LNCAP (cell line): ENCODE results near the gene MORN3.
A peak's percentile ranks its signal among the peaks of the same experiment; 100 is the strongest.

Source experiments
- TF ChIP-seq, protein P1 (sequence below): fragments of 450-650 bp; IDR thresholded peaks from 2 replicates; pipeline ENCODE4 v1.5.1; 2017; ENCODE audit warnings: mild to moderate bottlenecking

Gene MORN3, protein sequence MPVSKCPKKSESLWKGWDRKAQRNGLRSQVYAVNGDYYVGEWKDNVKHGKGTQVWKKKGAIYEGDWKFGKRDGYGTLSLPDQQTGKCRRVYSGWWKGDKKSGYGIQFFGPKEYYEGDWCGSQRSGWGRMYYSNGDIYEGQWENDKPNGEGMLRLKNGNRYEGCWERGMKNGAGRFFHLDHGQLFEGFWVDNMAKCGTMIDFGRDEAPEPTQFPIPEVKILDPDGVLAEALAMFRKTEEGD

DNA sequence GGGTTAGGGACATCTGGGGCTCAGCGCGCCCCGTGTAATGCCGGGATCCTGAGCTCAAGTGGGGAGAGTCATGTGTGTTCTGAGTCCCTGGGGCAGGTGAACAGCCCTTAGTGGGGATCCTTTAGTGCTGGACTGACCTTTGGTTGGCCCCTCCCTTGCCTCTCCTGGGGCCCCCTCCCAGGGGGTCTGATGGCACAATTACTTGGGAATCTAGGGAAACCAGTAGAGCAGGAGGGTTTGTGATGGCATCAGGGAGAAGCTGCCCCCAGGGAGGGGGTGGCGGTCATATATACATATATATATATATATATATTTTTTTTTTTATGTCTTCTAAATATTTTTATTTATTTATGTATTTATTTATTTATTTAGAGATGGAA, at the start of gene MORN3:
Gene MORN3, minus strand, starts transcription at position 134 of the 380 bp plus-strand sequence. CDS start 171 bp downstream, outside the sequence.
- TF ChIP-seq, protein P1, sequence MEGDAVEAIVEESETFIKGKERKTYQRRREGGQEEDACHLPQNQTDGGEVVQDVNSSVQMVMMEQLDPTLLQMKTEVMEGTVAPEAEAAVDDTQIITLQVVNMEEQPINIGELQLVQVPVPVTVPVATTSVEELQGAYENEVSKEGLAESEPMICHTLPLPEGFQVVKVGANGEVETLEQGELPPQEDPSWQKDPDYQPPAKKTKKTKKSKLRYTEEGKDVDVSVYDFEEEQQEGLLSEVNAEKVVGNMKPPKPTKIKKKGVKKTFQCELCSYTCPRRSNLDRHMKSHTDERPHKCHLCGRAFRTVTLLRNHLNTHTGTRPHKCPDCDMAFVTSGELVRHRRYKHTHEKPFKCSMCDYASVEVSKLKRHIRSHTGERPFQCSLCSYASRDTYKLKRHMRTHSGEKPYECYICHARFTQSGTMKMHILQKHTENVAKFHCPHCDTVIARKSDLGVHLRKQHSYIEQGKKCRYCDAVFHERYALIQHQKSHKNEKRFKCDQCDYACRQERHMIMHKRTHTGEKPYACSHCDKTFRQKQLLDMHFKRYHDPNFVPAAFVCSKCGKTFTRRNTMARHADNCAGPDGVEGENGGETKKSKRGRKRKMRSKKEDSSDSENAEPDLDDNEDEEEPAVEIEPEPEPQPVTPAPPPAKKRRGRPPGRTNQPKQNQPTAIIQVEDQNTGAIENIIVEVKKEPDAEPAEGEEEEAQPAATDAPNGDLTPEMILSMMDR = no peak

GRCh38 chr12:121718653-121719239, 49.3 kb upstream of the MORN3 start:
- TF ChIP-seq, protein P1 = no peak

DNA sequence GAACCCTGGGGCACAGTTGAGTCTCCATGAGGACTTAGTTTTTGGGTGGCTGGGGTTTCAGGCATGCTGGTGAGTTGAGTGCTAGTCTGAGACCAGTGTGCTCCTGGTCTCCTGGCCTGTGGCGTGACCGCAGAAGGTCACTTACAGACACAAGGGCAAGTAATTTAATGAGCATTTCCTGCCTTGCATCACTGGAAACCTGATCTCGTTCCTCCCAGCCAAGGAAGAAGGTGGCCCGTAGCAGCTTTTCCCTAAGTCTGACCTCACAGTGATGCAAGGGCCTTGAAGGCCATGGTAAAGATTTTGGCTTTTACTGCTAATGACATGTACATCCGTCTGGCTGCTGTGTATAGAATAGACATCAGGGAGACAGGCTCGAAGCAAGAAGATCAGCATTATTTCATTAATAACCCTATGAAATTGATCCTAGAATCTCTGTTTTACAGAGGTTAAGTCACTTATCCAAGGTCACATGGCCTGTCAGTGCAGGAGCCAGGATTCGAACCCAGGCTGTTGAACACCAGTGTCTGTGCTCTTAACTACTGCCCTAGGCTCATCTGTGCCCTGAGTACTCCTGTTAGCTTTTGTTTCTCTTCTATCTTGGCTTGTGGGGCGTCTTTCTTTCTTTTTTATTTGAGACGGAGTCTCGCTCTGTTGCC, 47.7 kb upstream of the MORN3 start:
- TF ChIP-seq, protein P1 = no peak

DNA sequence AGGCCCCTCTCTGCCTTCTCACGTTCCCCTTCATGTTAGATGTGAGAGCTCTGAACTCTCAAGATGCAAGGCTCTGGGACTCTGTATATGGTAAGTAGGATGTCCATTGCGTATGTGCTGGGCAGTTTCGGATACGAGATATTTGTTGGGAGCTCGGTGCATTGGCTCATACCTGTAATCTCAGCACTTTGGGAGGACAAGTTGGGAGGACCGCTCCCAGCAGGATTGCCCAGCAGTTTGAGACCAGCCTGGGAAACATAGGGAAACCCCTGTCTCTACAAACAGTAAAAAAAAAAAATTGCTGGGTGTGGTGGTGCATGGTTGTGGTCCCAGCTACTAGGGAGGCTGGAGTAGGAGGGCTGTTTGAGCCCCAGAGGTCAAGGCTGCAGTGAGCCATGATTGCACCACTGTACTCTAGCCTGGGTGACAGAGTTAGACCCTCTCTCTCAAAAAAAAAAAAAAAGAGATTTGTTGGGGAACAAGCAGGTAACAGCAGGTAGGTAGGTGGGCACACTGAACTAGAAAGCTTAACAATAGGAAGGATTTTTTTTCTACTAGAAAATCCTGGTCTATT, 46.5 kb upstream of the MORN3 start:
- TF ChIP-seq, protein P1 = no peak

DNA sequence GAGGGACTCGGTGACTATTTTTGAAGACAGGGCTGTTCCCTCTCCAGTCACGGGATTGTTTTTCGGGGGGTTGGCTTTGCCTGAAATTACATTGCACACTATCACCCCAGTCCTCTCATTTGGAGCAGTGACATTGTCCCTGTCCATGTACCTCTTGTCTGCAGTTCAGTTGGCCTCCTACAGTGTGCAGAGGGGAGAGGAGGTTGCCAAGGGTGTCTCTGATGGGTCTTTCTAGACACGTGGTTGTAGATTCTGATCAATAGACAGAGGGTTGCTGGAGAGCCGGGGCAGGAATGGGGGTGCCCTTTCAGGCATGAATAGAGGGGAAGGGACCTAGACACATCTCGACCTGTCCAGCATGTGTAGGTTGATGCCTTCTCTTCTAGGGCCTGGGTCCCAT, 44.3 kb upstream of the MORN3 start:
- TF ChIP-seq, protein P1 = no peak

DNA sequence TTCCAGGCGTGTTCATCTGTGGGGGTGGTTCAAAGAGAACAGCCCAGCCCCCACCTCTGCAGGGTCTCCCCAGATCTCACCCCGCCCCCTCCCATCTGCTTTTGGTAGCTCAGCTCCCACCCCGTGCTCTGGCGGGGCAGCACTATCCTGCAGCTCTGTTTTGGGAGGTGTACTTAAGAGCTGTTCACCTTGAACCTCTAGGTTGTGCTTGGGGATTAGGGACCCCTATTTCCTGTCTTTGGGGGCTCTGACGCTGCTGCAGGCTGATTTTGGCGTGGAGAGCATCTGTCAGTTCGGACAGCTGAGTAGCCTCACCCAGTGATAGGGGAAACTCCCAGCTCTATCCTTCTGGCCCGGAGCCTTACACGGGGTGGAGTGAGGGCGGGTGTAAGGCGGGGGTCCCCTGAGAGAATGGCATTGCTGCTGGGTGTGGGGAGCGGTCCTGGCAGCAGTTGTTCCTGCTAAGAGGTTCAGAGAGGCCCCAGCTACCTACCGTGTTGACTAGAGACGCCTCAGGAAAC, 43.9 kb upstream of the MORN3 start:
- TF ChIP-seq, protein P1 = no peak

DNA sequence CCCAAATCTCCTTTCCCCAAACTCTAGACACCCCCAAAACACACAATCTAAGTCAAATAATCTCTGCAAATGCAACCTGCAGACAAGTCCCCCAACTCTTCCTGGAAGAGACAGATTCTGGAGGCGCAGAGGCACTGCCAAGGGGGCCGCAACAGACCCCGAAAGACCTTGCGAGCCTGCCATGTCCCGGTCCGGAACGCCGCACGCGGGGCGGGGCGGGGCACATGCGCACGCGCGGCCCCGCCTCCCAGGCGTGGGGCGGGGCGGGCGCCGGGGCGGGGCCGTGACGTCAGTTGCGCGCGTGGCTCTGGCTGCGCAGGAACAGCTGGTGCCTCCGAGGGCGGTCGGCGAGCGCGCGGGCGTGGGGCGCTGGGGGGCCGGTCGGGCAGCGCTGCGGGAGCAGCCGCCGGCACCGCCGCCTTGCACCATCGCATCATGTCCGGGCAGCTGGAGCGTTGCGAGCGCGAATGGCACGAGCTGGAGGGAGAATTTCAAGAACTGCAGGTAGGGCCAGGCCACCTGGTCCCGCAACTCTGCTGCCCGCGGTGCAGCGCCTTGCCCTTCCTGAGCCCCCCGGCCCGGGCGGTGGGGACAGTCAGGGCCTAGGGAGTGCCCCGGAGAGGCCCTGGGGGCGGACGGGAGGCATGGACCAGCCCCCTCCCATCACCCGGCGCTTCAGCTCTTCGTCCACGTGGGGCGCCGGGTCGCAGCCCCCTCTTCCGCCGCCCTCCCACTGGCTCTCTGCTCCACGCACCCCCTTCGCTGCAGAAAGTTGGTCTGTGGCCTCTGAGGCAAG, 43.2 kb upstream of the MORN3 start, which contains the start of gene TMEM120B:
Gene TMEM120B, plus strand, starts transcription at position 292 of the 796 bp plus-strand sequence. Its CDS starts 144 bp downstream, at position 436.
- TF ChIP-seq, protein P1 = 0 out of 2 replicates have a peak, but pooled peaks have one; percentile 22
